Neural progenitor cell (in vitro differentiated cells): ENCODE measurements around the gene ADARB2. TPM values are rescaled to one million over a fixed set of nuclear protein-coding genes. Genes with fewer than 3 reads are reported as not detected.
A peak's percentile ranks its signal among the peaks of the same experiment; 100 is the strongest.
"Not testable (repeated sequence)": the region's sequence is repeated elsewhere in the genome, so short reads cannot be mapped to it uniquely, and the experiment has no call there.

ENCODE experiments used
- DNase-seq: peaks from one replicate; pipeline ENCODE4 v3.0.0-alpha.2; 2016; ENCODE audit warnings: low spot score
- H2AFZ ChIP-seq: fragments of 200-600 bp; sonication (generic); replicated peaks from 2 replicates; pipeline ENCODE4 v1.6.1; 2016; ENCODE audit warnings: antibody characterized with exemption
- H3F3A ChIP-seq: fragments of 200-600 bp; sonication (generic); 2 replicates; pipeline ENCODE4 v1.6.1; 2016; ENCODE audit warnings: antibody characterized with exemption, low read depth
- H3K27ac ChIP-seq: fragments of 200-600 bp; sonication (generic); 2 replicates; pipeline ENCODE4 v1.5.1; 2016; ENCODE audit warnings: mild to moderate bottlenecking
- H3K27me3 ChIP-seq: fragments of 200-600 bp; sonication (generic); 2 replicates; pipeline ENCODE4 v1.6.1; 2016; ENCODE audit warnings: mild to moderate bottlenecking, moderate library complexity
- H3K36me3 ChIP-seq: fragments of 200-600 bp; sonication (generic); 2 replicates; pipeline ENCODE4 v1.5.1; 2016
- H3K4me1 ChIP-seq: fragments of 200-600 bp; sonication (generic); 2 replicates; pipeline ENCODE4 v1.6.1; 2016; ENCODE audit warnings: mixed run types
- H3K4me2 ChIP-seq: fragments of 200-600 bp; sonication (generic); 2 replicates; pipeline ENCODE4 v1.6.1; 2016
- H3K4me3 ChIP-seq: fragments of 200-600 bp; sonication (generic); 2 replicates; pipeline ENCODE4 v1.5.1; 2016
- H3K79me2 ChIP-seq: fragments of 200-600 bp; sonication (generic); 2 replicates; pipeline ENCODE4 v1.6.1; 2016; ENCODE audit warnings: low read depth
- H3K9ac ChIP-seq: fragments of 200-600 bp; sonication (generic); 2 replicates; pipeline ENCODE4 v1.6.1; 2016
- H3K9me3 ChIP-seq: fragments of 200-600 bp; sonication (generic); 2 replicates; pipeline ENCODE4 v1.5.1; 2016; ENCODE audit warnings: low read depth
- H4K20me1 ChIP-seq: fragments of 200-600 bp; sonication (generic); 2 replicates; pipeline ENCODE4 v1.6.1; 2016; ENCODE audit warnings: low read depth
- H3K27ac Mint-ChIP-seq: 3 replicates; pipeline ENCODE4 v1.8.0; 2021; ENCODE audit warnings: mixed read lengths
- H3K27me3 Mint-ChIP-seq: 2 replicates; pipeline ENCODE4 v1.8.0; 2022; ENCODE audit warnings: low read depth, mild to moderate bottlenecking, inconsistent platforms, moderate library complexity, mixed read lengths; ENCODE audit not compliant: insufficient read depth
- H3K36me3 Mint-ChIP-seq: 3 replicates; pipeline ENCODE4 v1.8.0; 2021; ENCODE audit warnings: mixed read lengths
- H3K4me1 Mint-ChIP-seq: 3 replicates; pipeline ENCODE4 v1.8.0; 2021; ENCODE audit warnings: mixed read lengths
- H3K4me3 Mint-ChIP-seq: 3 replicates; pipeline ENCODE4 v1.8.0; 2021; ENCODE audit warnings: mild to moderate bottlenecking, moderate library complexity, mixed read lengths
- H3K9me3 Mint-ChIP-seq: 3 replicates; pipeline ENCODE4 v1.8.0; 2020; ENCODE audit warnings: mixed read lengths
- EZH2 ChIP-seq: fragments of 200-600 bp; sonication (generic); IDR thresholded peaks from 2 replicates; pipeline ENCODE4 v1.6.1; 2017; ENCODE audit warnings: antibody characterized with exemption, mild to moderate bottlenecking, moderate library complexity
- EZH2phosphoT487 ChIP-seq: fragments of 200-600 bp; sonication (generic); IDR thresholded peaks from 2 replicates; pipeline ENCODE4 v1.6.1; 2017; ENCODE audit warnings: antibody characterized with exemption
- total RNA-seq: library from RNA; depleted of rRNA; stranded (reverse); fragments of >200 nt; gene quantifications from 2 replicates; pipeline ENCODE4 v1.2.3, GENCODE V29; 2015; ENCODE audit warnings: low replicate concordance
- TF ChIP-seq, protein P1 (sequence below): fragments of 200-600 bp; sonication (generic); IDR thresholded peaks from 2 replicates; pipeline ENCODE4 v1.5.1; 2017; ENCODE audit warnings: antibody characterized with exemption, mild to moderate bottlenecking

ADARB2 gene
- total RNA-seq, 1 donor from 2014 or later, result not detected

GRCh38 chr10:1462521-1462920, 274.8 kb downstream of the ADARB2 start:
- Mint-ChIP-seq H3K27me3 (peaks cover 5% of the 10 kb centered on the region), H3K27ac (peak overlapping the region; percentile 64), H3K9me3 (no peaks in the 10 kb centered on the region), H3K4me1 (peaks cover 21% of the 10 kb centered on the region), H3K36me3 (no peaks in the 10 kb centered on the region), H3K4me3 (no peak overlapping the region)
- Histone ChIP-seq H2AFZ (no peak overlapping the region), H3K27ac (no peak overlapping the region), H3K4me3 (no peak overlapping the region), H3K4me1 (peaks cover 14% of the 10 kb centered on the region), H3K79me2 (no peaks in the 10 kb centered on the region), H3F3A (no peaks in the 10 kb centered on the region), H4K20me1 (no peaks in the 10 kb centered on the region), H3K27me3 (no peaks in the 10 kb centered on the region), H3K9ac (no peak overlapping the region), H3K9me3 (no peaks in the 10 kb centered on the region), H3K4me2 (no peak overlapping the region), H3K36me3 (no peaks in the 10 kb centered on the region)
- TF ChIP-seq EZH2 (no peak), EZH2phosphoT487 (no peak)
- TF ChIP-seq, protein P1, sequence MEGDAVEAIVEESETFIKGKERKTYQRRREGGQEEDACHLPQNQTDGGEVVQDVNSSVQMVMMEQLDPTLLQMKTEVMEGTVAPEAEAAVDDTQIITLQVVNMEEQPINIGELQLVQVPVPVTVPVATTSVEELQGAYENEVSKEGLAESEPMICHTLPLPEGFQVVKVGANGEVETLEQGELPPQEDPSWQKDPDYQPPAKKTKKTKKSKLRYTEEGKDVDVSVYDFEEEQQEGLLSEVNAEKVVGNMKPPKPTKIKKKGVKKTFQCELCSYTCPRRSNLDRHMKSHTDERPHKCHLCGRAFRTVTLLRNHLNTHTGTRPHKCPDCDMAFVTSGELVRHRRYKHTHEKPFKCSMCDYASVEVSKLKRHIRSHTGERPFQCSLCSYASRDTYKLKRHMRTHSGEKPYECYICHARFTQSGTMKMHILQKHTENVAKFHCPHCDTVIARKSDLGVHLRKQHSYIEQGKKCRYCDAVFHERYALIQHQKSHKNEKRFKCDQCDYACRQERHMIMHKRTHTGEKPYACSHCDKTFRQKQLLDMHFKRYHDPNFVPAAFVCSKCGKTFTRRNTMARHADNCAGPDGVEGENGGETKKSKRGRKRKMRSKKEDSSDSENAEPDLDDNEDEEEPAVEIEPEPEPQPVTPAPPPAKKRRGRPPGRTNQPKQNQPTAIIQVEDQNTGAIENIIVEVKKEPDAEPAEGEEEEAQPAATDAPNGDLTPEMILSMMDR, result no peak
- no peak for DNase-seq

DNA sequence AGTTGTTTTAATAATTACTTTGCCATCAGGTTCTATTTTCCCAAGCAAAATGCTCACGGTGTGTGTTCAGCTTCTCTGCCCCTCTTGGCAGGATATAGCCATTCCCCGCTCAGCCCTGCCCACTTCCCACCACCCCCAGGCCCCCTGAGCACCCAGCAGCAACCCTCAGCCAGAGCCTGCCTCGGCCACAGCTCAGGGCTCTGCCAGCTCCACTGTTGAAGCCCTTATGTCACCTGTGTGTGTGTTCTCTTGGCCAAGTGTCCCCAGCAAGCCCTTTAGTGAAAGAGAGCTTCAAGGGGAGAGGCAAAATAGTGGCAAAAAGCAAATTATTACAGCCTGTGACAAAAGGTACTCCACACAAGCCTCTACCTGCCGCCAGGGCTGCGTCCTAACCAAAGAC, 275.3 kb downstream of the ADARB2 start:
- Mint-ChIP-seq H3K27me3 (peaks cover 5% of the 10 kb centered on the region), H3K4me3 (no peak overlapping the region), H3K4me1 (peaks cover 18% of the 10 kb centered on the region), H3K27ac (no peak overlapping the region), H3K36me3 (no peaks in the 10 kb centered on the region), H3K9me3 (no peaks in the 10 kb centered on the region)
- Histone ChIP-seq H3K9me3 (no peaks in the 10 kb centered on the region), H3K4me1 (peaks cover 14% of the 10 kb centered on the region), H3F3A (no peaks in the 10 kb centered on the region), H3K36me3 (no peaks in the 10 kb centered on the region), H3K9ac (no peak overlapping the region), H3K4me2 (no peak overlapping the region), H2AFZ (no peak overlapping the region), H3K27me3 (no peaks in the 10 kb centered on the region), H4K20me1 (no peaks in the 10 kb centered on the region), H3K79me2 (no peaks in the 10 kb centered on the region), H3K27ac (no peak overlapping the region), H3K4me3 (no peak overlapping the region)
- DNase-seq, result no peak
- TF ChIP-seq, protein P1, result no peak
- TF ChIP-seq EZH2 (no peak), EZH2phosphoT487 (no peak)

- no peak overlapping the region for H3K4me2 ChIP-seq
- TF ChIP-seq EZH2phosphoT487 (no peak), EZH2 (no peak)
- TF ChIP-seq, protein P1, result no peak
- H3K27me3 ChIP-seq, result no peaks in the 10 kb centered on the region
- Mint-ChIP-seq H3K4me3 (no peak overlapping the region), H3K27me3 (peaks cover 5% of the 10 kb centered on the region), H3K4me1 (peaks cover 18% of the 10 kb centered on the region), H3K9me3 (no peaks in the 10 kb centered on the region), H3K27ac (no peak overlapping the region), H3K36me3 (no peaks in the 10 kb centered on the region)
- no peak overlapping the region for H2AFZ ChIP-seq
- H3K4me1 ChIP-seq, result peaks cover 13% of the 10 kb centered on the region
- no peaks in the 10 kb centered on the region for H4K20me1 ChIP-seq
- H3K9ac ChIP-seq, result no peak overlapping the region
- DNase-seq, result no peak
- no peak overlapping the region for H3K4me3 ChIP-seq
- no peaks in the 10 kb centered on the region for H3F3A ChIP-seq
- no peak overlapping the region for H3K27ac ChIP-seq
- no peaks in the 10 kb centered on the region for H3K36me3 ChIP-seq
- no peaks in the 10 kb centered on the region for H3K9me3 ChIP-seq
- no peaks in the 10 kb centered on the region for H3K79me2 ChIP-seq
Measured at GRCh38 chr10:1461016-1461415, 276.3 kb downstream of the ADARB2 start.

GRCh38 chr10:1459664-1460063, 277.7 kb downstream of the ADARB2 start:
- H3K36me3 ChIP-seq, result not testable (repeated sequence)

More at GRCh38 chr10:1459664-1460063, 277.7 kb downstream of the ADARB2 start:
- H3K9me3 Mint-ChIP-seq, H3K27ac ChIP-seq, H3K4me3 ChIP-seq, DNase-seq, H3K36me3 Mint-ChIP-seq, H3K27me3 ChIP-seq, H3F3A ChIP-seq, H3K27ac Mint-ChIP-seq, H2AFZ ChIP-seq, H3K4me1 ChIP-seq, H3K4me2 ChIP-seq, H4K20me1 ChIP-seq, H3K27me3 Mint-ChIP-seq, H3K79me2 ChIP-seq, H3K9ac ChIP-seq, H3K4me3 Mint-ChIP-seq, H3K9me3 ChIP-seq, H3K4me1 Mint-ChIP-seq: not testable (repeated sequence)
